Stimulated activated CD4-positive, alpha-beta T cell treated with anti-CD3 and anti-CD28 coated beads, Interleukin-1b, Interleukin-23, amount 100 ng/mL, for 24 hours (primary cell): ENCODE data around the gene MUC5B.

Experiments used
- DNase-seq, 4 experiments: peaks; one replicate each; pipeline ENCODE4 v3.0.0-alpha.2; 2020; ENCODE audit warnings: low read depth in 4 of 4, low spot score in 1 of 4

MUC5B gene

GRCh38 chr11:1280116-1281035 is 57.5 kb downstream of the MUC5B start:
- no peak for DNase-seq

GRCh38 chr11:1281326-1281973 is 58.6 kb downstream of the MUC5B start:
- DNase-seq: no peak

- no peak for DNase-seq
These were observed 59.1 kb downstream of the MUC5B start for GRCh38 chr11:1281974-1282365.

GRCh38 chr11:1283091-1283511 is 60.2 kb downstream of the MUC5B start:
- no peak for DNase-seq

- DNase-seq: no peak
These were observed 61.0 kb downstream of the MUC5B start for GRCh38 chr11:1283906-1284305.

GRCh38 chr11:1285316-1285744 is 62.5 kb downstream of the MUC5B start:
- DNase-seq: no peak

GRCh38 chr11:1285876-1286275 is 63.0 kb downstream of the MUC5B start:
- DNase-seq: no peak

GRCh38 chr11:1287928-1288327 is 65.1 kb downstream of the MUC5B start:
- no peak for DNase-seq

- no peak for DNase-seq
These were observed 65.7 kb downstream of the MUC5B start for GRCh38 chr11:1288426-1289151.

- DNase-seq: no peak
These were observed 66.5 kb downstream of the MUC5B start for GRCh38 chr11:1289211-1289935.

- no peak for DNase-seq
These were observed 67.5 kb downstream of the MUC5B start for GRCh38 chr11:1290052-1291040.

GRCh38 chr11:1291295-1292017 is 68.6 kb downstream of the MUC5B start:
- DNase-seq: no peak

GRCh38 chr11:1292018-1292643 is 69.3 kb downstream of the MUC5B start:
- no peak for DNase-seq

GRCh38 chr11:1292644-1293618 is 70.1 kb downstream of the MUC5B start:
- no peak for DNase-seq

- no peak for DNase-seq
These were observed 70.8 kb downstream of the MUC5B start for GRCh38 chr11:1293619-1294015.

GRCh38 chr11:1295086-1295485 is 72.2 kb downstream of the MUC5B start:
- no peak for DNase-seq

GRCh38 chr11:1295591-1295990 is 72.7 kb downstream of the MUC5B start:
- DNase-seq: no peak

GRCh38 chr11:1296287-1296686 is 73.4 kb downstream of the MUC5B start:
- no peak for DNase-seq
